Fibroblast of lung (primary cell): ENCODE results near the gene NSG2. TPM values are rescaled to one million over a fixed set of nuclear protein-coding genes. Genes with fewer than 3 reads are reported as not detected.

Source experiments
- DNase-seq, 2 donors: peaks; one replicate each; pipeline versions ENCODE4 v3.0.0 to v3.0.0-alpha.2; 2010; ENCODE audit warnings: low read depth in 2 of 2
- H2AFZ ChIP-seq: 2 replicates; pipeline ENCODE4 v1.5.1; 2012; ENCODE audit warnings: low read length, control low read depth, inconsistent platforms
- H3K27ac ChIP-seq: 2 replicates; pipeline ENCODE4 v1.5.1; 2011; ENCODE audit warnings: low read length, control low read depth; ENCODE audit not compliant: insufficient read depth
- H3K27me3 ChIP-seq: 2 replicates; pipeline ENCODE4 v1.5.1; 2011; ENCODE audit warnings: mild to moderate bottlenecking, low read length; ENCODE audit not compliant: control insufficient read depth, insufficient read depth
- H3K36me3 ChIP-seq: 2 replicates; pipeline ENCODE4 v1.5.1; 2011; ENCODE audit warnings: low read length; ENCODE audit not compliant: control insufficient read depth, insufficient read depth
- H3K4me1 ChIP-seq: 2 replicates; pipeline ENCODE4 v1.5.1; 2011; ENCODE audit warnings: low read length; ENCODE audit not compliant: control insufficient read depth, insufficient read depth; ENCODE audit errors: extremely low read depth
- H3K4me2 ChIP-seq: 2 replicates; pipeline ENCODE4 v1.5.1; 2011; ENCODE audit warnings: low read length, control low read depth; ENCODE audit not compliant: insufficient read depth; ENCODE audit errors: extremely low read depth
- H3K4me3 ChIP-seq, 4 experiments: fragments of 200-600 bp in 1 of 4; sonication (generic) in 1 of 4; replicated peaks in 1 of 4; 2 replicates each; pipeline ENCODE4 v1.5.1; 2011 to 2016; ENCODE audit warnings: low read length in 4 of 4, low read depth in 3 of 4, mild to moderate bottlenecking in 3 of 4, control low read depth in 2 of 4, inconsistent platforms in 1 of 4, mixed read lengths in 1 of 4; ENCODE audit not compliant: insufficient read depth in 1 of 4; ENCODE audit errors: control extremely low read depth in 1 of 4
- H3K79me2 ChIP-seq: 2 replicates; pipeline ENCODE4 v1.5.1; 2012; ENCODE audit warnings: mild to moderate bottlenecking, low read length, inconsistent platforms; ENCODE audit not compliant: control insufficient read depth, insufficient read depth
- H3K9ac ChIP-seq: 2 replicates; pipeline ENCODE4 v1.5.1; 2011; ENCODE audit warnings: mild to moderate bottlenecking, low read length, control low read depth; ENCODE audit not compliant: insufficient read depth
- H3K9me3 ChIP-seq: 2 replicates; pipeline ENCODE4 v1.5.1; 2012; ENCODE audit warnings: low read depth, low read length; ENCODE audit not compliant: control insufficient read depth, insufficient read depth
- H4K20me1 ChIP-seq: 2 replicates; pipeline ENCODE4 v1.5.1; 2011; ENCODE audit warnings: low read length; ENCODE audit not compliant: control insufficient read depth, insufficient read depth; ENCODE audit errors: extremely low read depth
- CTCF ChIP-seq, 2 donors: IDR thresholded peaks in 1 of 2; conservative IDR thresholded peaks in 1 of 2; 1 replicate in 1 of 2; 2 replicates in 1 of 2; pipeline ENCODE4 v1.5.1; 2011 to 2012; ENCODE audit warnings: low read length in 2 of 2, control low read depth in 1 of 2, inconsistent platforms in 1 of 2, low read depth in 1 of 2, mild to moderate bottlenecking in 1 of 2
- EZH2 ChIP-seq: IDR thresholded peaks from 2 replicates; pipeline ENCODE4 v1.5.1; 2012; ENCODE audit warnings: low read length, control low read depth, mild to moderate bottlenecking; ENCODE audit errors: missing control alignments
- polyA plus RNA-seq, 2 donors: library from polyadenylated mRNA; depleted of rRNA in 1 of 2; stranded (reverse) in 1 of 2; unstranded in 1 of 2; fragments of >200 nt; gene quantifications; 2 replicates each; pipeline ENCODE4 v1.2.1, GENCODE V29; 2011 to 2012; ENCODE audit warnings: missing spikeins in 1 of 2
- total RNA-seq: library from RNA; depleted of rRNA; stranded (reverse); fragments of >200 nt; gene quantifications from 2 replicates; pipeline ENCODE4 v1.2.1, GENCODE V29; 2014

NSG2 gene
- total and polyA plus RNA-seq, 2 donors (not counting 1 experiment from before 2014, with no cell fraction given), result not detected

- no peaks in the 10 kb centered on the region for H3K4me1 ChIP-seq
- no peak overlapping the region for H3K9ac ChIP-seq
- H3K4me2 ChIP-seq, result no peak overlapping the region
- DNase-seq, result no peak
- no peak overlapping the region for H3K4me3 ChIP-seq
- no peaks in the 10 kb centered on the region for H4K20me1 ChIP-seq
- no peaks in the 10 kb centered on the region for H3K79me2 ChIP-seq
- H3K27me3 ChIP-seq, result no peaks in the 10 kb centered on the region
- no peaks in the 10 kb centered on the region for H3K9me3 ChIP-seq
- TF ChIP-seq EZH2 (no peak), CTCF (conservative IDR thresholded peaks at IDR 0.05 in 1 of 2, IDR thresholded peaks at IDR 0.05 in 1 of 2; ENCODE audit: low read depth in 1 of 2, low read length in 2 of 2) (no peak)
- H2AFZ ChIP-seq, result no peak overlapping the region
- H3K27ac ChIP-seq, result no peak overlapping the region
- no peaks in the 10 kb centered on the region for H3K36me3 ChIP-seq
Measured at GRCh38 chr5:174154559-174154958, 109.1 kb downstream of the NSG2 start.

- H3K4me3 ChIP-seq, result no peak overlapping the region
- H3K27ac ChIP-seq, result no peak overlapping the region
- no peak for TF ChIP-seq CTCF (conservative IDR thresholded peaks at IDR 0.05 in 1 of 2, IDR thresholded peaks at IDR 0.05 in 1 of 2; ENCODE audit: low read depth in 1 of 2, low read length in 2 of 2)
- no peak for TF ChIP-seq EZH2
- H3K79me2 ChIP-seq, result no peaks in the 10 kb centered on the region
- DNase-seq, result no peak
- no peaks in the 10 kb centered on the region for H4K20me1 ChIP-seq
- H3K4me1 ChIP-seq, result no peaks in the 10 kb centered on the region
- no peaks in the 10 kb centered on the region for H3K36me3 ChIP-seq
- no peaks in the 10 kb centered on the region for H3K9me3 ChIP-seq
- no peak overlapping the region for H3K9ac ChIP-seq
- no peak overlapping the region for H3K4me2 ChIP-seq
- H3K27me3 ChIP-seq, result no peaks in the 10 kb centered on the region
- H2AFZ ChIP-seq, result no peak overlapping the region
Measured at GRCh38 chr5:174155281-174155680, 109.8 kb downstream of the NSG2 start.

- Histone ChIP-seq H3K36me3 (no peaks in the 10 kb centered on the region), H3K9me3 (no peaks in the 10 kb centered on the region), H3K4me2 (no peak overlapping the region), H3K9ac (no peak overlapping the region), H3K4me3 (no peak overlapping the region), H4K20me1 (no peaks in the 10 kb centered on the region), H3K4me1 (no peaks in the 10 kb centered on the region), H3K27ac (no peak overlapping the region), H2AFZ (no peak overlapping the region), H3K27me3 (no peaks in the 10 kb centered on the region), H3K79me2 (no peaks in the 10 kb centered on the region)
- TF ChIP-seq CTCF (conservative IDR thresholded peaks at IDR 0.05 in 1 of 2, IDR thresholded peaks at IDR 0.05 in 1 of 2; ENCODE audit: low read depth in 1 of 2, low read length in 2 of 2), result no peak
- TF ChIP-seq EZH2, result no peak
- DNase-seq, result no peak
Measured at GRCh38 chr5:174155706-174156105, 110.2 kb downstream of the NSG2 start.
